Retinal pigment epithelial cell (primary cell): ENCODE measurements around the gene QRFPR.

Source experiments
- DNase-seq: peaks from one replicate; pipeline ENCODE4 v3.0.0-alpha.2; 2010; ENCODE audit warnings: low read depth
- H3K4me3 ChIP-seq: 2 replicates; pipeline ENCODE4 v1.5.1; 2011; ENCODE audit warnings: mild to moderate bottlenecking, low read length, control low read depth, moderate library complexity
- CTCF ChIP-seq: conservative IDR thresholded peaks from 2 replicates; pipeline ENCODE4 v1.5.1; 2011; ENCODE audit warnings: low read depth, low read length, control low read depth, inconsistent platforms

Gene QRFPR

GRCh38 chr4:121375262-121375661 is 5.6 kb downstream of the QRFPR start:
- H3K4me3 ChIP-seq = no peak overlapping the region
- DNase-seq = no peak
- no peak for TF ChIP-seq CTCF

- no peak for DNase-seq
- TF ChIP-seq CTCF = no peak
- no peak overlapping the region for H3K4me3 ChIP-seq
These were observed 7.0 kb downstream of the QRFPR start for GRCh38 chr4:121373841-121374240.

- no peak for DNase-seq
- no peak overlapping the region for H3K4me3 ChIP-seq
- peak; percentile 67 for TF ChIP-seq CTCF
These were observed 10.0 kb downstream of the QRFPR start for GRCh38 chr4:121370729-121371325.

GRCh38 chr4:121360495-121360894 is 20.3 kb downstream of the QRFPR start:
- no peak overlapping the region for H3K4me3 ChIP-seq
- TF ChIP-seq CTCF = no peak
- DNase-seq = no peak

GRCh38 chr4:121358473-121358872 is 22.3 kb downstream of the QRFPR start:
- peak; percentile 24 for DNase-seq
- TF ChIP-seq CTCF = no peak
- no peak overlapping the region for H3K4me3 ChIP-seq

- no peak overlapping the region for H3K4me3 ChIP-seq
- no peak for TF ChIP-seq CTCF
These were observed 27.6 kb downstream of the QRFPR start for GRCh38 chr4:121353213-121353612.

GRCh38 chr4:121344098-121344497 is 36.7 kb downstream of the QRFPR start:
- no peak for TF ChIP-seq CTCF
- no peak overlapping the region for H3K4me3 ChIP-seq
- DNase-seq = no peak

More at GRCh38 chr4:121353213-121353612, 27.6 kb downstream of the QRFPR start:
- DNase-seq = no peak
